ENCODE results near the gene TNK1.

DNA sequence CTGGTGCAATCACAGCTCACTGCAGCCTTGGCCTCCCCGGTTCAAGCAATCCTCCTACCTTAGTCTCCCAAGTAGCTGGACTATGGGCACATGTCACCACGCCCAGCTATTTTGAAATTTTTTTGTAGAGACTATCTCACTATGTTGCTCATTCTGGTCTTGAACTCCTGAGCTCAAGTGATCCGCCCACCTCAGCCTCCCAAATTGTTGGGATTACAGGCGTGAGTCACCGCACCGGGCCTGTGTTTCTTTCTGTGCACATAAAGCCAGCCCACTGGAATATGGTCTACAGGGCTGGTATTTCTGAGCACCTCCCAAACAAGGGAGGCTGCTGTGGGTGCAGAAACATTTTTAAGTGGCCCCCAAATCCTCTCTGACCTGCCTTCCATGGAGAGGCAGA, 17.6 kb upstream of the TNK1 start:
- TF ChIP-seq EZH2 (IDR thresholded peaks at IDR 0.05; ENCODE audit: borderline replicate concordance, insufficient read depth, low read depth, low read length, poor library complexity, severe bottlenecking), result no peak
- TF ChIP-seq, protein P1, sequence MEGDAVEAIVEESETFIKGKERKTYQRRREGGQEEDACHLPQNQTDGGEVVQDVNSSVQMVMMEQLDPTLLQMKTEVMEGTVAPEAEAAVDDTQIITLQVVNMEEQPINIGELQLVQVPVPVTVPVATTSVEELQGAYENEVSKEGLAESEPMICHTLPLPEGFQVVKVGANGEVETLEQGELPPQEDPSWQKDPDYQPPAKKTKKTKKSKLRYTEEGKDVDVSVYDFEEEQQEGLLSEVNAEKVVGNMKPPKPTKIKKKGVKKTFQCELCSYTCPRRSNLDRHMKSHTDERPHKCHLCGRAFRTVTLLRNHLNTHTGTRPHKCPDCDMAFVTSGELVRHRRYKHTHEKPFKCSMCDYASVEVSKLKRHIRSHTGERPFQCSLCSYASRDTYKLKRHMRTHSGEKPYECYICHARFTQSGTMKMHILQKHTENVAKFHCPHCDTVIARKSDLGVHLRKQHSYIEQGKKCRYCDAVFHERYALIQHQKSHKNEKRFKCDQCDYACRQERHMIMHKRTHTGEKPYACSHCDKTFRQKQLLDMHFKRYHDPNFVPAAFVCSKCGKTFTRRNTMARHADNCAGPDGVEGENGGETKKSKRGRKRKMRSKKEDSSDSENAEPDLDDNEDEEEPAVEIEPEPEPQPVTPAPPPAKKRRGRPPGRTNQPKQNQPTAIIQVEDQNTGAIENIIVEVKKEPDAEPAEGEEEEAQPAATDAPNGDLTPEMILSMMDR (IDR thresholded peaks at IDR 0.05), result no peak

Measured in B cell (primary cell).